ENCODE measurements around the gene ALAS2.
"Not testable (repeated sequence)": the region's sequence is repeated elsewhere in the genome, so short reads cannot be mapped to it uniquely, and the experiment has no call there.

Gene ALAS2

GRCh38 chrX:55030271-55031205, at the start of gene ALAS2:
TSS of gene ALAS2 (minus strand) at chrX:55030977. CDS start at chrX:55026000, 4,977 bp downstream.
- no peak for DNase-seq (ENCODE audit: low read depth)

GRCh38 chrX:55074851-55075467, 44.2 kb upstream of the ALAS2 start, which contains the start of gene PAGE2B:
TSS of gene PAGE2B (plus strand) at chrX:55075030. CDS start at chrX:55076042, 1,012 bp downstream.
- DNase-seq (ENCODE audit: low read depth), result no peak

- no peak for DNase-seq (ENCODE audit: low read depth)
Measured at GRCh38 chrX:55072286-55072685, 41.5 kb upstream of the ALAS2 start.

GRCh38 chrX:55067180-55067579, 36.4 kb upstream of the ALAS2 start:
- DNase-seq (ENCODE audit: low read depth), result not testable (repeated sequence)

GRCh38 chrX:55057675-55058249, 27.0 kb upstream of the ALAS2 start:
- no peak for DNase-seq (ENCODE audit: low read depth)

- peak; percentile 24 for DNase-seq (ENCODE audit: low read depth)
Measured at GRCh38 chrX:55056820-55057674, 26.3 kb upstream of the ALAS2 start.

GRCh38 chrX:55050599-55050998, 19.8 kb upstream of the ALAS2 start:
- DNase-seq (ENCODE audit: low read depth), result not testable (repeated sequence)

GRCh38 chrX:55041514-55041913, 10.7 kb upstream of the ALAS2 start:
- no peak for DNase-seq (ENCODE audit: low read depth)

- DNase-seq (ENCODE audit: low read depth), result no peak
Measured at GRCh38 chrX:55039471-55039870, 8.7 kb upstream of the ALAS2 start.

- no peak for DNase-seq (ENCODE audit: low read depth)
Measured at GRCh38 chrX:55033429-55033828, 2.7 kb upstream of the ALAS2 start.

- no peak for DNase-seq (ENCODE audit: low read depth)
Measured at GRCh38 chrX:55029291-55029690, 1.5 kb downstream of the ALAS2 start.

GRCh38 chrX:55028611-55029010, 2.2 kb downstream of the ALAS2 start:
- no peak for DNase-seq (ENCODE audit: low read depth)

- no peak for DNase-seq (ENCODE audit: low read depth)
Measured at GRCh38 chrX:55028040-55028439, 2.7 kb downstream of the ALAS2 start.

GRCh38 chrX:55026840-55027239, 3.9 kb downstream of the ALAS2 start:
- no peak for DNase-seq (ENCODE audit: low read depth)

GRCh38 chrX:55026143-55026542, 4.6 kb downstream of the ALAS2 start:
- no peak for DNase-seq (ENCODE audit: low read depth)

GRCh38 chrX:55014897-55015299, 15.9 kb downstream of the ALAS2 start:
- DNase-seq (ENCODE audit: low read depth), result no peak

GRCh38 chrX:55011294-55011693, 19.5 kb downstream of the ALAS2 start:
- DNase-seq (ENCODE audit: low read depth), result no peak

- DNase-seq (ENCODE audit: low read depth), result no peak
Measured at GRCh38 chrX:55008571-55009358, 22.0 kb downstream of the ALAS2 start.

- DNase-seq (ENCODE audit: low read depth), result no peak
Measured at GRCh38 chrX:55007656-55008055, 23.1 kb downstream of the ALAS2 start.

- DNase-seq (ENCODE audit: low read depth), result no peak
Measured at GRCh38 chrX:55006827-55007621, 23.8 kb downstream of the ALAS2 start.
